HCT116 (cell line): ENCODE data around the gene LYPD6. TPM values are rescaled to one million over a fixed set of nuclear protein-coding genes. Genes with fewer than 3 reads are reported as not detected.

ENCODE experiments used
- ATAC-seq: fragments of 200-7000 bp; cut with Tn5 transposase; 2 replicates; pipeline ENCODE4 v1.9.1; 2020; ENCODE audit warnings: mild to moderate bottlenecking, moderate library complexity
- BruUV-seq: library from RNA; stranded (reverse); fragments of 400-500 nt; replicated peaks from 2 replicates; lab custom pipeline; 2021; lab: Mats Ljungman, UMichigan
- CTCF ChIA-PET: fragments of 300-600 bp; sonication (Branson Sonifier 250); formaldehyde crosslinking; loops from one replicate; lab custom pipeline; 2021; ENCODE audit warnings: antibody characterized with exemption; lab: Charles Lee
- POLR2A ChIA-PET: fragments of 300-600, 350-600 bp; sonication (Branson Sonifier 250); formaldehyde crosslinking; loops from one replicate; lab custom pipeline; 2021; ENCODE audit warnings: antibody characterized with exemption; lab: Charles Lee
- RAD21 ChIA-PET, 2 experiments: fragments of 300-600 bp; sonication (Branson Sonifier 250); formaldehyde crosslinking; loops; one replicate each; lab custom pipeline; 2023; ENCODE audit warnings: low total read pairs in 2 of 2; ENCODE audit not compliant: uncharacterized antibody in 2 of 2, unreplicated experiment in 2 of 2, low non-redundant PET in 1 of 2; lab: Charles Lee
- DNase-seq: peaks from one replicate; pipeline ENCODE4 v3.0.0-alpha.2; 2010; ENCODE audit warnings: low read depth, low spot score
- H2AFZ ChIP-seq: fragments of 200-600 bp; shearing (Covaris generic), sonication (generic); 2 replicates; pipeline ENCODE4 v1.6.1; 2017; ENCODE audit warnings: low read depth, mixed run types, mixed read lengths, antibody characterized with exemption, low read length; ENCODE audit not compliant: poor library complexity, severe bottlenecking
- H3K27ac ChIP-seq: 2 replicates; pipeline ENCODE4 v1.5.1; 2012; ENCODE audit warnings: low read depth, low read length
- H3K27me3 ChIP-seq: fragments of 200-600 bp; sonication (generic); 2 replicates; pipeline ENCODE4 v1.6.1; 2016; ENCODE audit warnings: mixed run types, low read length, mixed read lengths; ENCODE audit not compliant: insufficient read depth
- H3K36me3 ChIP-seq, 2 experiments: fragments of 200-500 bp in 1 of 2; fragments of 200-600 bp in 1 of 2; sonication (Bioruptor generic) in 1 of 2; sonication (generic) in 1 of 2; 2 replicates each; pipeline versions ENCODE4 v1.5.1 to v1.6.1; 2014 to 2016; ENCODE audit warnings: low read length in 2 of 2, inconsistent platforms in 1 of 2, mixed read lengths in 1 of 2, mixed run types in 1 of 2; ENCODE audit not compliant: insufficient read depth in 2 of 2, control insufficient read depth in 1 of 2
- H3K4me1 ChIP-seq, 2 experiments: fragments of 200-600 bp in 1 of 2; sonication (generic) in 1 of 2; 2 replicates each; pipeline versions ENCODE4 v1.5.1 to v1.6.1; 2012 to 2017; ENCODE audit warnings: low read length in 2 of 2, inconsistent platforms in 1 of 2, mild to moderate bottlenecking in 1 of 2, mixed read lengths in 1 of 2, mixed run types in 1 of 2, moderate library complexity in 1 of 2; ENCODE audit not compliant: insufficient read depth in 2 of 2, control insufficient read depth in 1 of 2
- H3K4me2 ChIP-seq: fragments of 200-600 bp; sonication (generic); 2 replicates; pipeline ENCODE4 v1.6.1; 2017; ENCODE audit warnings: mixed run types, low read length, mixed read lengths
- H3K4me3 ChIP-seq, 2 experiments: fragments of 200-600 bp in 1 of 2; sonication (generic) in 1 of 2; replicated peaks in 1 of 2; 2 replicates each; pipeline ENCODE4 v1.5.1; 2011 to 2016; ENCODE audit warnings: low read length in 2 of 2, control low read depth in 1 of 2, low read depth in 1 of 2, mild to moderate bottlenecking in 1 of 2, mixed read lengths in 1 of 2, mixed run types in 1 of 2
- H3K79me2 ChIP-seq: fragments of 200-600 bp; sonication (generic); 2 replicates; pipeline ENCODE4 v1.6.1; 2017; ENCODE audit warnings: mild to moderate bottlenecking, mixed run types, low read length, moderate library complexity, mixed read lengths; ENCODE audit not compliant: insufficient read depth
- H3K9ac ChIP-seq: fragments of 200-600 bp; sonication (generic); 2 replicates; pipeline ENCODE4 v1.6.1; 2016; ENCODE audit warnings: low read length, mixed read lengths
- H3K9me2 ChIP-seq: fragments of 200-600 bp; sonication (generic), shearing (Covaris generic); 2 replicates; pipeline ENCODE4 v1.6.1; 2017; ENCODE audit warnings: mixed run types, mild to moderate bottlenecking, moderate library complexity; ENCODE audit not compliant: insufficient read depth
- H3K9me3 ChIP-seq, 2 experiments: fragments of 200-500 bp in 1 of 2; fragments of 200-600 bp in 1 of 2; sonication (Bioruptor generic) in 1 of 2; sonication (generic) in 1 of 2; 2 replicates each; pipeline ENCODE4 v1.6.1; 2014 to 2017; ENCODE audit warnings: low read length in 2 of 2, mixed read lengths in 2 of 2, inconsistent platforms in 1 of 2, low read depth in 1 of 2, mild to moderate bottlenecking in 1 of 2, mixed run types in 1 of 2, moderate library complexity in 1 of 2; ENCODE audit not compliant: control insufficient read depth in 1 of 2, insufficient read depth in 1 of 2
- H4K20me1 ChIP-seq: fragments of 200-600 bp; sonication (generic), shearing (Covaris generic); 2 replicates; pipeline ENCODE4 v1.6.1; 2017; ENCODE audit warnings: mixed run types, mild to moderate bottlenecking, moderate library complexity; ENCODE audit not compliant: insufficient read depth
- ATF3 ChIP-seq: IDR thresholded peaks from 2 replicates; pipeline ENCODE4 v1.6.1; 2012
- CBX3 ChIP-seq: IDR thresholded peaks from 2 replicates; pipeline ENCODE4 v1.6.1; 2012; ENCODE audit warnings: low read depth
- CEBPB ChIP-seq: IDR thresholded peaks from 2 replicates; pipeline ENCODE4 v1.6.1; 2012; ENCODE audit warnings: low read depth
- CTCF ChIP-seq, 3 experiments: fragments of 200-600 bp in 1 of 3; sonication (generic) in 1 of 3; IDR thresholded peaks in 2 of 3; conservative IDR thresholded peaks in 1 of 3; 2 replicates each; pipeline ENCODE4 v1.5.1; 2012 to 2017; ENCODE audit warnings: low read depth in 2 of 3, low read length in 2 of 3, antibody characterized with exemption in 1 of 3, borderline replicate concordance in 1 of 3, control low read depth in 1 of 3, mild to moderate bottlenecking in 1 of 3, mixed read lengths in 1 of 3, mixed run types in 1 of 3, moderate library complexity in 1 of 3; ENCODE audit not compliant: insufficient read depth in 1 of 3
- EZH2phosphoT487 ChIP-seq: fragments of 200-600 bp; IDR thresholded peaks from 2 replicates; pipeline ENCODE4 v1.6.1; 2018; ENCODE audit warnings: antibody characterized with exemption, borderline replicate concordance
- MAX ChIP-seq: IDR thresholded peaks from 2 replicates; pipeline ENCODE4 v1.6.1; 2012
- POLR2A ChIP-seq: IDR thresholded peaks from 2 replicates; pipeline ENCODE4 v1.7.0; 2011; ENCODE audit warnings: borderline replicate concordance; ENCODE audit not compliant: insufficient read depth, insufficient read length; ENCODE audit errors: extremely low read depth
- POLR2AphosphoS5 ChIP-seq: IDR thresholded peaks from 2 replicates; pipeline ENCODE4 v1.6.1; 2011; ENCODE audit warnings: mild to moderate bottlenecking, low read depth, low read length, moderate library complexity
- RAD21 ChIP-seq: IDR thresholded peaks from 2 replicates; pipeline ENCODE4 v1.6.1; 2012; ENCODE audit warnings: low read depth, mild to moderate bottlenecking
- REST ChIP-seq: IDR thresholded peaks from 2 replicates; pipeline ENCODE4 v1.6.1; 2012; ENCODE audit warnings: low read depth
- SIN3A ChIP-seq: IDR thresholded peaks from 2 replicates; pipeline ENCODE4 v1.6.1; 2012; ENCODE audit warnings: low read depth
- ZNF274 ChIP-seq: fragments of 200-500 bp; sonication (Bioruptor generic); IDR thresholded peaks from 2 replicates; pipeline ENCODE4 v1.6.1; 2014; ENCODE audit warnings: mild to moderate bottlenecking, low read depth, low read length, inconsistent platforms
- intact Hi-C: fragments of 100-400 bp; cut with micrococcal nuclease; formaldehyde crosslinking; loops from 2 replicates; pipeline ENCODE4 v1.10.0; 2022
- total RNA-seq: library from RNA; stranded (reverse); gene quantifications from one replicate; pipeline ENCODE4 v1.2.1, GENCODE V29; 2021; ENCODE audit not compliant: unreplicated experiment

LYPD6 gene
- total RNA-seq, 1 experiment from 2014 or later: 3.0 TPM

GRCh38 chr2:149470046-149470445 lies 139.7 kb downstream of the LYPD6 start:
- no peaks in the 10 kb centered on the region for H4K20me1 ChIP-seq
- no peak overlapping the region for H3K27ac ChIP-seq
- H2AFZ ChIP-seq: no peak overlapping the region
- H3K79me2 ChIP-seq: no peaks in the 10 kb centered on the region
- no peak overlapping the region for H3K4me3 ChIP-seq
- RAD21 ChIA-PET: no interaction called here
- H3K4me2 ChIP-seq: no peak overlapping the region
- no peak overlapping the region for H3K9ac ChIP-seq
- DNase-seq: no peak
- H3K9me2 ChIP-seq: no peaks in the 10 kb centered on the region
- no peaks in the 10 kb centered on the region for H3K27me3 ChIP-seq
- intact Hi-C loops: no loop called here
- TF ChIP-seq POLR2A: no peak
- no peak for TF ChIP-seq MAX
- no peak for TF ChIP-seq REST
- no peak for TF ChIP-seq CBX3
- TF ChIP-seq ATF3: no peak
- TF ChIP-seq ZNF274: no peak
- TF ChIP-seq POLR2AphosphoS5: no peak
- TF ChIP-seq CTCF (IDR thresholded peaks at IDR 0.05 in 2 of 3, conservative IDR thresholded peaks at IDR 0.05 in 1 of 3; ENCODE audit: borderline replicate concordance in 1 of 3, insufficient read depth in 1 of 3, low read depth in 2 of 3, low read length in 2 of 3): no peak
- no peak for TF ChIP-seq CEBPB
- TF ChIP-seq SIN3A: no peak
- TF ChIP-seq EZH2phosphoT487: no peak
- no peak for TF ChIP-seq RAD21
- TF ChIP-seq, all 23 proteins: peak for 0
- no peak for ATAC-seq
- Histone ChIP-seq H3K36me3 (no peaks in the 10 kb centered on the region), H3K9me3 (no peaks in the 10 kb centered on the region), H3K4me1 (no peaks in the 10 kb centered on the region)
- ChIA-PET POLR2A (no interaction called here), CTCF (no interaction called here)
- BruUV-seq: no TSS peak
